Esophagus muscularis mucosa (tissue), 4 donors: ENCODE results near the gene JARID2. TPM values are rescaled to one million over a fixed set of nuclear protein-coding genes. Genes with fewer than 3 reads are reported as not detected.

Source experiments
- DNase-seq: peaks from one replicate; pipeline ENCODE4 v3.0.0-alpha.2; 2017; ENCODE audit errors: extremely low spot score
- H3K27ac ChIP-seq, 4 donors: fragments of 200-600 bp; sonication (generic); replicated peaks in 1 of 4; 1 replicate in 3 of 4; 2 replicates in 1 of 4; pipeline ENCODE4 v1.5.1; 2016 to 2019; ENCODE audit warnings: mild to moderate bottlenecking in 1 of 4
- H3K27me3 ChIP-seq, 4 donors: fragments of 200-600 bp; sonication (generic); one replicate each; pipeline versions ENCODE4 v1.5.1 to v1.6.0; 2016 to 2019
- H3K36me3 ChIP-seq, 4 donors: fragments of 200-600 bp; sonication (generic); one replicate each; pipeline ENCODE4 v1.5.1; 2016 to 2019
- H3K4me1 ChIP-seq, 4 donors: fragments of 200-600 bp; sonication (generic); one replicate each; pipeline ENCODE4 v1.5.1; 2016 to 2019
- H3K4me3 ChIP-seq, 4 donors: fragments of 200-600 bp; sonication (generic); 1 replicate in 2 of 4; 2 replicates in 2 of 4; pipeline ENCODE4 v1.5.1; 2016 to 2019; ENCODE audit warnings: mild to moderate bottlenecking in 4 of 4, moderate library complexity in 1 of 4
- H3K9me3 ChIP-seq, 4 donors: fragments of 200-600 bp; sonication (generic); 1 replicate in 3 of 4; 2 replicates in 1 of 4; pipeline ENCODE4 v1.5.1; 2016 to 2019
- EP300 ChIP-seq: sonication (generic); formaldehyde crosslinking; IDR thresholded peaks from one replicate; pipeline ENCODE4 v1.6.1; 2017; ENCODE audit warnings: antibody characterized with exemption
- POLR2A ChIP-seq: fragments of 450-650 bp; IDR thresholded peaks from one replicate; pipeline ENCODE4 v1.6.1; 2017; ENCODE audit warnings: antibody characterized with exemption, moderate library complexity, mild to moderate bottlenecking, low read depth
- POLR2AphosphoS5 ChIP-seq, 2 donors: sonication (generic); formaldehyde crosslinking; IDR thresholded peaks; one replicate each; pipeline ENCODE4 v1.6.1; 2017; ENCODE audit warnings: antibody characterized with exemption in 2 of 2
- WGBS: methylation state at CpG from one replicate; pipeline ENCODE4 v1.1.5; 2018; 5-methylcytosine and 5-hydroxymethylcytosine counted together
- intact Hi-C: fragments of 100-400 bp; cut with DNase I; formaldehyde crosslinking; loops from one replicate; pipeline ENCODE4 v1.15.1; 2023
- total RNA-seq, 4 donors: library from RNA; depleted of rRNA; stranded (reverse); fragments of >200 nt; gene quantifications; one replicate each; pipeline versions ENCODE4 v1.1.0 to v1.2.1, GENCODE V29; 2016
- TF ChIP-seq, protein P1 (sequence below), 3 experiments: fragments of 200-600 bp in 2 of 3; fragments of 450-650 bp in 1 of 3; sonication (generic) in 2 of 3; IDR thresholded peaks; one replicate each; pipeline ENCODE4 v1.5.1; 2017 to 2019; ENCODE audit warnings: antibody characterized with exemption in 3 of 3, mild to moderate bottlenecking in 2 of 3, moderate library complexity in 1 of 3

The JARID2 gene
- total RNA-seq, 4 donors from 2014 or later: 5.8 to 10.4 (median 8.1) TPM

DNA sequence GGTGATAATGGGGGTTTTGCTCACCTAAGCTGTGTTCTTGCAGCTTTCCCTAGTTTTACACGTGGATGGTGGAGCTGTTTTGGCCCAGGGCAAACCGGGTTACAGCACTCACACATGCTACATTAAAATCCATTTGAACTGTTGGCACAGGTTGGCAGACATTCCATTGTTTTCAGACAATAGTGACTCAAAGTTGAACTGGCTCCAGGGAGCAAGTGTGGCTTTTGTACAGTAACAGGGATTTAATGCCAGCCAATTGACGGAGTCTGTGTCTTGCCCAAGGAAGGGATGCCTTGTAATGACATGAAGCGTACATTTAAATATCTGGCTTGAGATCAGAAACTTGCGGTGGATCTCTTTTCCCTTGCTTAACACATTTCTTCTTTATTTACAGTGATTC is 233.9 kb downstream of the JARID2 start:
- TF ChIP-seq EP300 (no peak), POLR2A (no peak), POLR2AphosphoS5 (IDR thresholded peaks at IDR 0.05) (no peak)
- TF ChIP-seq, protein P1, sequence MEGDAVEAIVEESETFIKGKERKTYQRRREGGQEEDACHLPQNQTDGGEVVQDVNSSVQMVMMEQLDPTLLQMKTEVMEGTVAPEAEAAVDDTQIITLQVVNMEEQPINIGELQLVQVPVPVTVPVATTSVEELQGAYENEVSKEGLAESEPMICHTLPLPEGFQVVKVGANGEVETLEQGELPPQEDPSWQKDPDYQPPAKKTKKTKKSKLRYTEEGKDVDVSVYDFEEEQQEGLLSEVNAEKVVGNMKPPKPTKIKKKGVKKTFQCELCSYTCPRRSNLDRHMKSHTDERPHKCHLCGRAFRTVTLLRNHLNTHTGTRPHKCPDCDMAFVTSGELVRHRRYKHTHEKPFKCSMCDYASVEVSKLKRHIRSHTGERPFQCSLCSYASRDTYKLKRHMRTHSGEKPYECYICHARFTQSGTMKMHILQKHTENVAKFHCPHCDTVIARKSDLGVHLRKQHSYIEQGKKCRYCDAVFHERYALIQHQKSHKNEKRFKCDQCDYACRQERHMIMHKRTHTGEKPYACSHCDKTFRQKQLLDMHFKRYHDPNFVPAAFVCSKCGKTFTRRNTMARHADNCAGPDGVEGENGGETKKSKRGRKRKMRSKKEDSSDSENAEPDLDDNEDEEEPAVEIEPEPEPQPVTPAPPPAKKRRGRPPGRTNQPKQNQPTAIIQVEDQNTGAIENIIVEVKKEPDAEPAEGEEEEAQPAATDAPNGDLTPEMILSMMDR (IDR thresholded peaks at IDR 0.05): no peak
- 49% methylated on average over 5 of the region's 5 CpGs for WGBS
- Histone ChIP-seq H3K27ac (no peak overlapping the region), H3K36me3 (no peaks in the 10 kb centered on the region), H3K4me1 (peaks cover 43 to 49% (median 48%) of the 10 kb centered on the region in 4 donors), H3K9me3 (no peaks in the 10 kb centered on the region), H3K4me3 (no peak overlapping the region), H3K27me3 (no peaks in the 10 kb centered on the region)
- intact Hi-C loops: no loop called here
- no peak for DNase-seq

DNA sequence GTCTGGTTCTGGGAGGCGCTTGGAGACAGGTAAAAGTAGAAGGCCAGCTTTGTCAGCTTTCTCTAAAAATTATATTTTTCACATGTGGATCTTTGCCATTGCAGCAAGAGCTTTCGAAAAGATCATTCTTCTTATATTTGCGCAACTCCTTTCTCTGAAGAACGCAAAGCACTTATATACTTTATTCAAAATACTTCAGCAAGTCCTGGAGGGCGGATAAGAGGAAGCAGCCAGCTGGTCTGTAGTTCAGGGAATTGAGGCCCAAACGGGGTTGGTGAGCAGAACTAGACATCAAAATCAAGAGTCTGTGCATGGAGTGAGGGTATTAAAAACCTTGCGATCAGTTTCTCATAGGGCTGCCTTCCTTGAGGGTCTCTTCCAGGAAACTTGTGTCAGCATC is 234.7 kb downstream of the JARID2 start:
- no peak overlapping the region for H3K4me3 ChIP-seq
- no peaks in the 10 kb centered on the region for H3K27me3 ChIP-seq
- peaks cover 41 to 42% (median 41%) of the 10 kb centered on the region in 4 donors for H3K4me1 ChIP-seq
- intact Hi-C loops: no loop called here
- no peak for DNase-seq
- H3K36me3 ChIP-seq: no peaks in the 10 kb centered on the region
- no peak for TF ChIP-seq EP300
- no peak for TF ChIP-seq POLR2A
- TF ChIP-seq, protein P1 (IDR thresholded peaks at IDR 0.05): no peak
- no peak for TF ChIP-seq POLR2AphosphoS5 (IDR thresholded peaks at IDR 0.05)
- H3K9me3 ChIP-seq: no peaks in the 10 kb centered on the region
- 91% methylated on average over 6 of the region's 7 CpGs for WGBS
- no peak overlapping the region for H3K27ac ChIP-seq

- TF ChIP-seq EP300 (no peak), POLR2AphosphoS5 (IDR thresholded peaks at IDR 0.05) (no peak), POLR2A (no peak)
- TF ChIP-seq, protein P1 (IDR thresholded peaks at IDR 0.05): no peak
- 84% methylated on average over 10 of the region's 10 CpGs for WGBS
- no peak for DNase-seq
- Histone ChIP-seq H3K9me3 (no peaks in the 10 kb centered on the region), H3K4me3 (no peak overlapping the region), H3K27me3 (no peaks in the 10 kb centered on the region), H3K27ac (no peak overlapping the region), H3K36me3 (no peaks in the 10 kb centered on the region), H3K4me1 (peaks cover 30 to 38% (median 31%) of the 10 kb centered on the region in 4 donors)
- intact Hi-C loops: no loop called here
Observed at GRCh38 chr6:15481390-15482291, 235.8 kb downstream of the JARID2 start.

GRCh38 chr6:15483060-15483459 is 237.2 kb downstream of the JARID2 start:
- intact Hi-C loops: no loop called here
- H3K27me3 ChIP-seq: no peaks in the 10 kb centered on the region
- no peak for DNase-seq
- no peak overlapping the region for H3K4me3 ChIP-seq
- no peak overlapping the region for H3K27ac ChIP-seq
- TF ChIP-seq EP300 (no peak), POLR2A (no peak), POLR2AphosphoS5 (IDR thresholded peaks at IDR 0.05) (no peak)
- TF ChIP-seq, protein P1 (IDR thresholded peaks at IDR 0.05): no peak
- H3K4me1 ChIP-seq: peaks cover 17 to 31% (median 18%) of the 10 kb centered on the region in 4 donors
- 79% methylated on average over 1 of the region's 1 CpG for WGBS
- H3K9me3 ChIP-seq: no peaks in the 10 kb centered on the region
- peaks cover 4 to 12% (median 9%) of the 10 kb centered on the region in 4 donors for H3K36me3 ChIP-seq
